PC-9 (cell line): ENCODE results near the gene SEL1L. TPM values are rescaled to one million over a fixed set of nuclear protein-coding genes. Genes with fewer than 3 reads are reported as not detected.

Experiments
- BruUV-seq: library from RNA; stranded (reverse); fragments of 400-500 nt; replicated peaks from 2 replicates; lab custom pipeline; 2021; lab: Mats Ljungman, UMichigan
- CTCF ChIA-PET: fragments of 300-600 bp; sonication (Branson Sonifier 250); formaldehyde crosslinking; loops from one replicate; lab custom pipeline; 2022; ENCODE audit warnings: antibody characterized with exemption; lab: Charles Lee
- POLR2A ChIA-PET: fragments of 300-600 bp; sonication (Branson Sonifier 250); formaldehyde crosslinking; loops from one replicate; lab custom pipeline; 2022; ENCODE audit warnings: antibody characterized with exemption; ENCODE audit not compliant: unreplicated experiment; lab: Charles Lee
- DNase-seq, 2 experiments: peaks; one replicate each; pipeline versions ENCODE4 v3.0.0 to v3.0.0-alpha.2; 2015 to 2022; ENCODE audit warnings: mixed read lengths in 1 of 2
- H2AFZ ChIP-seq: fragments of 200-600 bp; sonication (generic); 2 replicates; pipeline ENCODE4 v1.8.1; 2017; ENCODE audit warnings: antibody characterized with exemption
- H3F3A ChIP-seq: fragments of 200-600 bp; sonication (generic); 2 replicates; pipeline ENCODE4 v1.8.1; 2017; ENCODE audit warnings: antibody characterized with exemption, mild to moderate bottlenecking, low read depth; ENCODE audit not compliant: insufficient read depth
- H3K27ac ChIP-seq: fragments of 200-600 bp; sonication (generic); 2 replicates; pipeline ENCODE4 v1.6.1; 2016; ENCODE audit warnings: mixed run types
- H3K27me3 ChIP-seq: fragments of 200-600 bp; sonication (generic); 2 replicates; pipeline ENCODE4 v1.6.1; 2016; ENCODE audit warnings: low read depth, mixed run types; ENCODE audit not compliant: insufficient read depth
- H3K36me3 ChIP-seq: fragments of 200-600 bp; sonication (generic); 2 replicates; pipeline ENCODE4 v1.6.1; 2016; ENCODE audit warnings: low read depth, mixed run types
- H3K4me1 ChIP-seq: fragments of 200-600 bp; sonication (generic); replicated peaks from 2 replicates; pipeline ENCODE4 v1.6.1; 2016; ENCODE audit warnings: mixed run types; ENCODE audit not compliant: insufficient read depth
- H3K4me2 ChIP-seq: fragments of 200-600 bp; sonication (generic); 2 replicates; pipeline ENCODE4 v1.6.1; 2017; ENCODE audit warnings: mixed run types
- H3K4me3 ChIP-seq: fragments of 200-600 bp; sonication (generic); 2 replicates; pipeline ENCODE4 v1.6.1; 2016; ENCODE audit warnings: mixed run types
- H3K79me2 ChIP-seq: fragments of 200-600 bp; sonication (generic); 2 replicates; pipeline ENCODE4 v1.6.1; 2017; ENCODE audit warnings: low read depth, mixed run types
- H3K9me2 ChIP-seq: fragments of 200-600 bp; sonication (generic); 2 replicates; pipeline ENCODE4 v1.8.1; 2017; ENCODE audit warnings: mild to moderate bottlenecking; ENCODE audit not compliant: insufficient read depth
- H3K9me3 ChIP-seq: fragments of 200-600 bp; sonication (generic); 2 replicates; pipeline ENCODE4 v1.8.1; 2016; ENCODE audit warnings: low read depth; ENCODE audit not compliant: insufficient read depth
- H4K20me1 ChIP-seq: fragments of 200-600 bp; sonication (generic); 2 replicates; pipeline ENCODE4 v1.8.1; 2017; ENCODE audit not compliant: insufficient read depth
- EZH2 ChIP-seq: fragments of 200-600 bp; sonication (generic); IDR thresholded peaks from 2 replicates; pipeline ENCODE4 v1.8.0; 2017; ENCODE audit warnings: antibody characterized with exemption, low read depth
- intact Hi-C: fragments of 100-400 bp; cut with micrococcal nuclease; formaldehyde crosslinking; loops from one replicate; pipeline ENCODE4 v1.10.0; 2022; ENCODE audit not compliant: unreplicated experiment
- total RNA-seq: library from RNA; stranded (reverse); gene quantifications from 2 replicates; pipeline ENCODE4 v1.2.3, GENCODE V29; 2021
- TF ChIP-seq, protein P1 (sequence below): fragments of 200-600 bp; sonication (generic); conservative IDR thresholded peaks from 2 replicates; pipeline ENCODE4 v1.6.1; 2017; ENCODE audit warnings: mixed run types, antibody characterized with exemption, mild to moderate bottlenecking, moderate library complexity

The SEL1L gene
- total RNA-seq, 1 experiment from 2014 or later: 14.6 TPM

DNA sequence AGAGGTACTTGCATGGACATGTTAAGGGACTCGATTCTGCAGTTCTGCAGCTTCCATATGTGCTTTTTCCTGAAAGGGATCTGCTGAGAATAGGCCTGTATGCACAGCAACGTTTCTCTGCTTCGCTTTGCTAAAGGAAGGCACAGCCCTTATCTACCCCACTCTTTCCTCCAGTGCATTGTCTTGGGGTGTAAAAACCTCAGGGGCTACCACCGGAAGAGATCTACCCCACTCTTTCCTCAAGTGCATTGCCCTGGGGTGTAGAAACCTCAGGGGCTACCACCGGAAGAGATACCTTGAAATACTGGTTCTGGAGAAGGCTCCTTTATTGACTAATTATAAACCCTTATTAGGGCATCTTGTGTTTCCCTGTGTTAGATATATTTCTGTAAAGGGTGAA, 52.9 kb downstream of the SEL1L start:
- H3K4me3 ChIP-seq: no peak overlapping the region
- peaks cover 5% of the 10 kb centered on the region; the same call in 1 of the 2 replicates for H3K36me3 ChIP-seq
- H3K79me2 ChIP-seq: no peaks in the 10 kb centered on the region
- no peak for TF ChIP-seq EZH2
- TF ChIP-seq, protein P1, sequence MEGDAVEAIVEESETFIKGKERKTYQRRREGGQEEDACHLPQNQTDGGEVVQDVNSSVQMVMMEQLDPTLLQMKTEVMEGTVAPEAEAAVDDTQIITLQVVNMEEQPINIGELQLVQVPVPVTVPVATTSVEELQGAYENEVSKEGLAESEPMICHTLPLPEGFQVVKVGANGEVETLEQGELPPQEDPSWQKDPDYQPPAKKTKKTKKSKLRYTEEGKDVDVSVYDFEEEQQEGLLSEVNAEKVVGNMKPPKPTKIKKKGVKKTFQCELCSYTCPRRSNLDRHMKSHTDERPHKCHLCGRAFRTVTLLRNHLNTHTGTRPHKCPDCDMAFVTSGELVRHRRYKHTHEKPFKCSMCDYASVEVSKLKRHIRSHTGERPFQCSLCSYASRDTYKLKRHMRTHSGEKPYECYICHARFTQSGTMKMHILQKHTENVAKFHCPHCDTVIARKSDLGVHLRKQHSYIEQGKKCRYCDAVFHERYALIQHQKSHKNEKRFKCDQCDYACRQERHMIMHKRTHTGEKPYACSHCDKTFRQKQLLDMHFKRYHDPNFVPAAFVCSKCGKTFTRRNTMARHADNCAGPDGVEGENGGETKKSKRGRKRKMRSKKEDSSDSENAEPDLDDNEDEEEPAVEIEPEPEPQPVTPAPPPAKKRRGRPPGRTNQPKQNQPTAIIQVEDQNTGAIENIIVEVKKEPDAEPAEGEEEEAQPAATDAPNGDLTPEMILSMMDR: no peak
- POLR2A ChIA-PET: no interaction called here
- CTCF ChIA-PET: no interaction called here
- H3K27ac ChIP-seq: no peak overlapping the region
- no peaks in the 10 kb centered on the region for H3K4me1 ChIP-seq
- H4K20me1 ChIP-seq: no peaks in the 10 kb centered on the region
- H2AFZ ChIP-seq: no peak overlapping the region
- no peak overlapping the region for H3K4me2 ChIP-seq
- DNase-seq: no peak
- H3F3A ChIP-seq: no peaks in the 10 kb centered on the region
- no TSS peak for BruUV-seq
- intact Hi-C loops: no loop called here
- no peaks in the 10 kb centered on the region for H3K9me3 ChIP-seq
- no peaks in the 10 kb centered on the region for H3K9me2 ChIP-seq
- H3K27me3 ChIP-seq: no peaks in the 10 kb centered on the region

DNA sequence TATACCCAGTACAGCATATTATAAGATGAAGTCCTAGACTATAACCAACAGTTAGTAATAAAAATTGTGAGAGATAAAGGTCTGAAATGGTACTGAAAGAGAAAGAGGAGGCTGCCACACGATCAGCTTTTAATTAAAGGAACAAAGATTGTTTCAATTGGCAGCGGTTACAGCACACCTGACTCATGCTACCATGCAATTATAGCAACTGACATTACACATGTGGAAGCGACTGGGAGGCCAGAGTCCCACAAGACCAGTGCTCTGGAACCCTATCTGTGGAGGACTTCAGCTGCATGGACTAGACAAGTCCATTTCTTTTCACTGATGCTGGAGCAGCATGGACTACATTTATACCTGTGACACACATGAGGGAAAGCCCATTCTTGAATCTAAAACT, 55.2 kb downstream of the SEL1L start:
- H3K27ac ChIP-seq: no peak overlapping the region
- no peak for DNase-seq
- H2AFZ ChIP-seq: no peak overlapping the region
- intact Hi-C loops: no loop called here
- peaks cover 5% of the 10 kb centered on the region; the same call in 1 of the 2 replicates for H3K36me3 ChIP-seq
- H3K27me3 ChIP-seq: no peaks in the 10 kb centered on the region
- no TSS peak for BruUV-seq
- H3K4me3 ChIP-seq: no peak overlapping the region
- no peaks in the 10 kb centered on the region for H3K9me2 ChIP-seq
- H3K9me3 ChIP-seq: no peaks in the 10 kb centered on the region
- ChIA-PET POLR2A (no interaction called here), CTCF (no interaction called here)
- H3K4me2 ChIP-seq: no peak overlapping the region
- no peaks in the 10 kb centered on the region for H4K20me1 ChIP-seq
- H3F3A ChIP-seq: no peaks in the 10 kb centered on the region
- H3K79me2 ChIP-seq: no peaks in the 10 kb centered on the region
- TF ChIP-seq EZH2: no peak
- TF ChIP-seq, protein P1: no peak
- H3K4me1 ChIP-seq: no peaks in the 10 kb centered on the region

DNA sequence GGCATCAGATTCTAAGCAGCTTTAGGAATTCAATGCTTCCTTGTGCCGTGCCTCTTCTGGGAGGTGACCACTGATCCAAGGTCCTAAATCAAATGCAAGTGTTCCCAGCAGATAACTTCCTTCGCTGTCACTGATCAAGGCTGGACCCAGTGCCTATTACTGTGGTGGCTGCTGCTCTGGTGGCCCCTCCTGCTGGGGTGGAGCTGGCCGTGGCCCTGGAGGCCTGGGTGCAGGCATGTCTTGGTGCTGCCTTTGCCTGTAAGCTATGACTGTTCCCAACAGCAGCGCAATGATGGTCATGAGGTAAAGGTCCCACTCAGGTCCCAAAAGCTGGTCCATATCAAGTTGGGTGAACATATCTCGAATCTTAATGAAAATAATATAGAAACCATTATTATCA, 56.8 kb downstream of the SEL1L start:
- H3K27ac ChIP-seq: no peak overlapping the region
- H3K27me3 ChIP-seq: no peaks in the 10 kb centered on the region
- TF ChIP-seq, protein P1: no peak
- no peak for TF ChIP-seq EZH2
- CTCF ChIA-PET: no interaction called here
- no peak overlapping the region for H3K4me2 ChIP-seq
- H3K4me1 ChIP-seq: no peaks in the 10 kb centered on the region
- H3K36me3 ChIP-seq: peaks cover 5% of the 10 kb centered on the region; the same call in 1 of the 2 replicates
- H3F3A ChIP-seq: no peaks in the 10 kb centered on the region
- POLR2A ChIA-PET: no interaction called here
- no peaks in the 10 kb centered on the region for H3K9me2 ChIP-seq
- DNase-seq: no peak
- H2AFZ ChIP-seq: no peak overlapping the region
- intact Hi-C loops: no loop called here
- BruUV-seq: no TSS peak
- no peaks in the 10 kb centered on the region for H3K79me2 ChIP-seq
- H3K9me3 ChIP-seq: no peaks in the 10 kb centered on the region
- no peaks in the 10 kb centered on the region for H4K20me1 ChIP-seq
- no peak overlapping the region for H3K4me3 ChIP-seq
